LNCaP clone FGC (cell line): ENCODE data around the gene MALRD1.
A peak's percentile ranks its signal among the peaks of the same experiment; 100 is the strongest.
"Not testable (repeated sequence)": the region's sequence is repeated elsewhere in the genome, so short reads cannot be mapped to it uniquely, and the experiment has no call there.

ENCODE experiments used
- DNase-seq: peaks from one replicate; pipeline ENCODE4 v3.0.0-alpha.2; 2011; ENCODE audit warnings: low read depth
- H3K4me3 ChIP-seq: 2 replicates; pipeline ENCODE4 v1.5.1; 2011; ENCODE audit warnings: mild to moderate bottlenecking, low read depth, low read length, control low read depth
- CTCF ChIP-seq: IDR thresholded peaks from 2 replicates; pipeline ENCODE4 v1.5.1; 2012; ENCODE audit warnings: mild to moderate bottlenecking; ENCODE audit not compliant: control insufficient read depth, insufficient read depth; ENCODE audit errors: extremely low read depth

Gene MALRD1

GRCh38 chr10:19730167-19730906 is 681.7 kb downstream of the MALRD1 start:
- TF ChIP-seq CTCF, result no peak
- DNase-seq, result no peak
- H3K4me3 ChIP-seq, result no peak overlapping the region

GRCh38 chr10:19730907-19731217 is 682.3 kb downstream of the MALRD1 start:
- no peak for TF ChIP-seq CTCF
- DNase-seq, result no peak
- H3K4me3 ChIP-seq, result no peak overlapping the region

- no peak for TF ChIP-seq CTCF
- DNase-seq, result no peak
- no peak overlapping the region for H3K4me3 ChIP-seq
Observed at GRCh38 chr10:19731560-19731959, 683.0 kb downstream of the MALRD1 start.

- no peak overlapping the region for H3K4me3 ChIP-seq
- TF ChIP-seq CTCF, result no peak
- no peak for DNase-seq
Observed at GRCh38 chr10:19738440-19738839, 689.8 kb downstream of the MALRD1 start.

GRCh38 chr10:19739232-19739631 is 690.6 kb downstream of the MALRD1 start:
- not testable (repeated sequence) for H3K4me3 ChIP-seq, DNase-seq

- not testable (repeated sequence) for DNase-seq
Observed at GRCh38 chr10:19742144-19742543, 693.5 kb downstream of the MALRD1 start.

GRCh38 chr10:19745672-19746071 is 697.1 kb downstream of the MALRD1 start:
- peak; percentile 10 for DNase-seq

More at GRCh38 chr10:19742144-19742543, 693.5 kb downstream of the MALRD1 start:
- H3K4me3 ChIP-seq, result not testable (repeated sequence)

More at GRCh38 chr10:19745672-19746071, 697.1 kb downstream of the MALRD1 start:
- no peak overlapping the region for H3K4me3 ChIP-seq
- TF ChIP-seq CTCF, result no peak
